Measurements from ENCODE around the gene TACC3. TPM values are rescaled to one million over a fixed set of nuclear protein-coding genes. Genes with fewer than 3 reads are reported as not detected.
A peak's percentile ranks its signal among the peaks of the same experiment; 100 is the strongest.

The TACC3 gene
- total RNA-seq, 1 donor from 2014 or later = 8.3 TPM

- no peak for DNase-seq (ENCODE audit: low spot score)
Measured at GRCh38 chr4:1746919-1747602, 25.7 kb downstream of the TACC3 start.

GRCh38 chr4:1747603-1747967, 26.3 kb downstream of the TACC3 start:
- DNase-seq (ENCODE audit: low spot score) = no peak

- peak; percentile 81 for DNase-seq (ENCODE audit: low spot score)
Measured at GRCh38 chr4:1748465-1748995, 27.2 kb downstream of the TACC3 start.

- DNase-seq (ENCODE audit: low spot score) = no peak
Measured at GRCh38 chr4:1749370-1749769, 28.0 kb downstream of the TACC3 start.

- DNase-seq (ENCODE audit: low spot score) = no peak
Measured at GRCh38 chr4:1749826-1750225, 28.5 kb downstream of the TACC3 start.

GRCh38 chr4:1750381-1751154, 29.2 kb downstream of the TACC3 start:
- DNase-seq (ENCODE audit: low spot score) = no peak

- no peak for DNase-seq (ENCODE audit: low spot score)
Measured at GRCh38 chr4:1751155-1751918, 30.0 kb downstream of the TACC3 start.

GRCh38 chr4:1751919-1752283, 30.6 kb downstream of the TACC3 start:
- DNase-seq (ENCODE audit: low spot score) = no peak

- DNase-seq (ENCODE audit: low spot score) = peak; percentile 86
Measured at GRCh38 chr4:1752284-1753041, 31.1 kb downstream of the TACC3 start.

GRCh38 chr4:1753294-1753696, 32.0 kb downstream of the TACC3 start:
- DNase-seq (ENCODE audit: low spot score) = no peak

- DNase-seq (ENCODE audit: low spot score) = no peak
Measured at GRCh38 chr4:1753697-1754311, 32.5 kb downstream of the TACC3 start.

- DNase-seq (ENCODE audit: low spot score) = no peak
Measured at GRCh38 chr4:1754336-1754735, 33.0 kb downstream of the TACC3 start.

- no peak for DNase-seq (ENCODE audit: low spot score)
Measured at GRCh38 chr4:1755297-1755696, 34.0 kb downstream of the TACC3 start.

GRCh38 chr4:1756079-1756478, 34.8 kb downstream of the TACC3 start:
- DNase-seq (ENCODE audit: low spot score) = no peak

- DNase-seq (ENCODE audit: low spot score) = no peak
Measured at GRCh38 chr4:1756893-1757779, 35.8 kb downstream of the TACC3 start.

- no peak for DNase-seq (ENCODE audit: low spot score)
Measured at GRCh38 chr4:1757836-1758235, 36.5 kb downstream of the TACC3 start.

GRCh38 chr4:1758306-1759121, 37.2 kb downstream of the TACC3 start:
- DNase-seq (ENCODE audit: low spot score) = peak; percentile 79

GRCh38 chr4:1759170-1759817, 38.0 kb downstream of the TACC3 start:
- DNase-seq (ENCODE audit: low spot score) = no peak

GRCh38 chr4:1759818-1760223, 38.5 kb downstream of the TACC3 start:
- no peak for DNase-seq (ENCODE audit: low spot score)
